Cardiac septum (tissue), 1 donor: ENCODE results near the gene HOXC9. TPM values are rescaled to one million over a fixed set of nuclear protein-coding genes. Genes with fewer than 3 reads are reported as not detected.

Experiments used
- DNase-seq: peaks from one replicate; pipeline ENCODE4 v3.0.0-alpha.2; 2020; ENCODE audit warnings: low spot score
- intact Hi-C: fragments of 100-400 bp; cut with DNase I; formaldehyde crosslinking; loops from one replicate; pipeline ENCODE4 v1.14.0; 2022
- total RNA-seq: library from RNA; stranded (reverse); fragmentation: NEBNext Ultra II Directional; extraction: Animal tissue kit (Norgen Biotek cat#: 25700); gene quantifications from one replicate; pipeline ENCODE4 v1.2.1, GENCODE V29; 2021
- donor health status: DM: no; HTN: no; CAD: no.

Gene HOXC9
- total RNA-seq, 1 donor from 2014 or later, result not detected

DNA sequence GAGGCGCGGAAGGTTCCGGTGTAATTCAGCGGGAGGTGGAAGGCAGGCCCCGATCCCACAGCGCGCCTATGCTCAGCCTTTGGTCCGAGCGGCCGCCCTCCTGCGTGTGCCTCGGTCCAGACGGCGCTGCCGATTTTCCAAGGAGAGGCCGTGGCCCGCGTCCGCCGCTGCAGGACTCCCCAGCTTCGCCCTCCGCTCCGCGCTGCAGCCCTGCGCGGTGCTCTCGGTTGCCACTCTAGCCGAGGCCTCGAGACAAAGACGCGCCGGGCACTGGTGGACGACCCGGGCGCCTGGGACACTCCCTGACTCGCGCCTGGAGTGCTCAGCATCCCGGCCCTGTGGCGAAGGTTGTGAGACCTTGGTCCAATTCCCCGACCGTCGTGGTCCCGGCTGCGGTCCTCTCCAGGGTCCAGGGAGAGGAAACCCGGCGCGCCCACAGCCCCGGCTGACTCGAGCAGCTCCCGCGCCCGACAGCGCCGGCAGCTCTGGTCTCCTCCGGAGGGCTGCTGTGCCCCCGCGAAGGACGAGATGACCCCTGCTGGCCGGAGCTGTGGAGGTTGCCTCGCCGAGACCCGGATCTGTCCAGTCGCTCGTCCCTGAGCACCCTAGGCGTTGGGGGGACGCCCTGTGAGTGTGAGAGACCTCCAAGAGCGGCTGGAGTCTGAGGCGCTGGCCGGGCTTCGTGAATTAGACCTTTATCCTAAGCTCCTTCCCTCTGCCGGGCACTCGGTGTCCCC is 38.8 kb upstream of the HOXC9 start:
- intact Hi-C loops, result no loop called here
- peak; percentile 69 for DNase-seq

DNA sequence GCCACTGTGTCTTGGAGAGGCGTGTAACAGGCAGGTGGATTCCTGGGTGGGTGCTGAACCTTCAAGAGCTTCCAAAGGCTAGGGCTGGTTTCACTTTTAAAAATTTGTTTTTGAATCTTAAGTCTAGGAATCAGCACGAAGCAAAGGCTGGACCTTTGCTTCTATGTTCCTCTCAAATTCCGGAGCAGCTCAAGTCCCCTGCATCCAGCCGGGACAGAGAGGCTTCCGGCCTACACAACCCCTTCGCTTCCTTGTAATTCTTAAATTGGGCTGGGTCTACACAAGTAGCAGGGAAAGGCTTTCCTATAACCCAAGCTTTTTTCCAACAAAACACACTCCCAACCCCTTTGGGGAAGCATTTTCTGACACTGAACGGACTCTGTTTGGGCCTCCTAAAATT is 37.0 kb upstream of the HOXC9 start:
- DNase-seq, result no peak
- intact Hi-C loops, result no loop called here

DNA sequence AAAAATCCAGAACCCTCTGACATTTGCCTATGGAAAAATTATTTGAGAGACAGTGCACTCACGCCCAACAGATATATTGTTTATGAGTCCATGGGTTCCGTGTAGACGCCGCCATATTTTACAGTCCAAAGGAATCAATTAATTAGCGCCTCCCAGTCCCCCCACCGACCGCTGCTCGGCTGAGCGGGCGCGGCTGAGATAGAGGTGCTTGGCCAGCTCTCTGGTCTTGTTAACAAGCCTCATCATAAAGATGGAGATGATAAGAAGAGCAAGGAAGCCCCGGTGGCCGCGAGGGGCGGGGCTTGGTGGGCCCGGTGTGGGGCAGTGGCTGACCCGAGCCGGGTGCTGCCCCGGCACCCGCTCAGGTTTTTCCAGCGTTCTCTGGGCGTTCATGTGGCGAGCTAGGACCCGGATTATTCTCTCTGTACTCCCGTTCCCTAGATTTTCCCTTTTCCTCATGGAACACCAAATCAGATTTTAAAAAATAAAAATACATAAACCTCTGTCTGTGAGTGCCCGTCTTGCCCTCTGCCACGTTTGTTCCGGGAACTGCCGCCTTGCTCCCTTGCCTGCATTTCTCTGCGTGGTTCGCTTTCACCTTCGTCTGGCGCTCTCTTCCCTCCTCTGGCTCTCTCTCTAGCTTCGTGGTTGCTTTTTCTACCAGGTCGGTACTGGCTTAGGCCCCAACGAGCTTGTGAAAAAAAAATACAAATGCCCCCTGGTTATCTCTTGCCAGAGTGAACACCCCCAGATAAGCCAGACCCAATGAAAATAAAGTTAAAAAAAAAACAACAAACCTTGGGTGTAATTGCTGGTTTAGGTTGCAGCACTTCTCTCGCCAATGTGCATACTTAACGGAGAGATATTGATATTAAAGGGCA is 36.3 kb upstream of the HOXC9 start:
- intact Hi-C loops, result no loop called here
- no peak for DNase-seq

DNA sequence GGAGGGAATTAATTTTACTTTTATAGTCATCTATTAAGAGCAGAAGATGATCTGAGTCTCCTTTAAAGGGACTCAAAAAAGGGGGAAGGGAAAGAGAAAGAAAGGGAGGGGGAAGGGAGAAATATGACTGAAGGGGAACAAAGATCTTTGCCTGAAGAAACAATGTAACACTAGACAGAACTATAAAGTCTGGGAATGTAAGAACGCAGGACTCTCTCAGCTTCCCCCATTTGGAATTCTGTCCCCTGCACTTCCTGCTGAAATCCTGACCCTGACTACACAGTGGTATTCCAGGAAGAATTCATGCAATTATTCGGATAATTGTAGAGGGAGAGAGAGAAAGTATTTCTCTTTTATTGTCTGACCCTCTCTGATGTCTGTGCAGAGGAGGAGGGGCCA is 35.6 kb upstream of the HOXC9 start:
- DNase-seq, result no peak
- intact Hi-C loops, result no loop called here

DNA sequence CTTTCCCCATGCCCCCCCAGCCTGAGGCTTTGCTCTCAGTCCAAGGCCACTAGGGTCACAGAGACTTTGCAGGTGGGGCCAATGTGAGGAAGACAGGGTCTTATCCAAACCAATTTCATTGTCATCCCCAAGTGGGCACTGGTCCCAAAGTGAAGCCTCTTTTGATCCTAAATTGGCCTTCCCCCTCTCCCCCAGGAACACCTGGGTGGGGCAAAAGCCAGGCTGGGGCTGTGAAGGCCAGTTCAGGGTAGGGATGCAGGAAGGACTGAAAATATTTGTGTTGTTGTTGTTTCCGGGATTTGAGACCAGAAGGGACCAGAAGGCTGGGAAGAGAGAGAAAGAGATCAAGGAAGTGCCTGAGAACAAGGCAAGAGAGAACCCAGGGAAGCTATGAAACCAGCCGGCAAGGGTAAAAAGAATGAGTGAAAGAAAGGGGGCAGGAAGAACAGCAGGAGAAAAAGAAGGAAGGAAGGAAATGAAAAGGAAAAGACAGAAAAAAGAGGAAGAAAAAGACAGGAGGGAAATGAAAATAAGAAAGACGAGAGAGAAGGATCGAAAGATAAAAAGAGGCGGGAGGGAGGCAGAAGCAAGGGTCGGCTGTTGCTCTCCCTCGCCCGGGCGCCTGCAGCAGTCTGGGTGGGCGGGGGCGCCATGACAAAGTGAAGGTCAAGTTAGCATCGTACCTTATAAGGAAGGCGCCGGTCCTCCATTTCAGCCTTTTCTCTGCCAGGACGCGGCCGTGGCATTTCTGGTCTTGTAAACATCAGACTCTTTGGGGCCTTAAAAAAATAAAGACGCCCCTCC is 34.5 kb upstream of the HOXC9 start:
- DNase-seq, result no peak
- intact Hi-C loops, result no loop called here

DNA sequence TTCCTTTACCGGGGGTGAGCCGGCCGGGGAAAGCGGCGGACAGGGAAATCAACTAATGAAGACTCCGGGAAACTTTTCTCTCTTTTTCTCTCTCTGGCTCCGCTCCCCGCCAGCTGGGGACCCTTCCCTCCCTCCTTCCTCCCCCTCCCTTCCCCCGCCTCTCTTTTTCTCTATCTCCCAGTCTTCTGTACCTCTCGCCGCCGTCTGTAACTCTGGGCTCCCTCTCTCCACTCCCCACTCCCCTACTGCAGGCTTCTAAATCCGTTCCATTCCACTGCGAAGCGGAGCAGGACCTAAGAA is 33.9 kb upstream of the HOXC9 start:
- DNase-seq, result no peak
- intact Hi-C loops, result no loop called here

DNA sequence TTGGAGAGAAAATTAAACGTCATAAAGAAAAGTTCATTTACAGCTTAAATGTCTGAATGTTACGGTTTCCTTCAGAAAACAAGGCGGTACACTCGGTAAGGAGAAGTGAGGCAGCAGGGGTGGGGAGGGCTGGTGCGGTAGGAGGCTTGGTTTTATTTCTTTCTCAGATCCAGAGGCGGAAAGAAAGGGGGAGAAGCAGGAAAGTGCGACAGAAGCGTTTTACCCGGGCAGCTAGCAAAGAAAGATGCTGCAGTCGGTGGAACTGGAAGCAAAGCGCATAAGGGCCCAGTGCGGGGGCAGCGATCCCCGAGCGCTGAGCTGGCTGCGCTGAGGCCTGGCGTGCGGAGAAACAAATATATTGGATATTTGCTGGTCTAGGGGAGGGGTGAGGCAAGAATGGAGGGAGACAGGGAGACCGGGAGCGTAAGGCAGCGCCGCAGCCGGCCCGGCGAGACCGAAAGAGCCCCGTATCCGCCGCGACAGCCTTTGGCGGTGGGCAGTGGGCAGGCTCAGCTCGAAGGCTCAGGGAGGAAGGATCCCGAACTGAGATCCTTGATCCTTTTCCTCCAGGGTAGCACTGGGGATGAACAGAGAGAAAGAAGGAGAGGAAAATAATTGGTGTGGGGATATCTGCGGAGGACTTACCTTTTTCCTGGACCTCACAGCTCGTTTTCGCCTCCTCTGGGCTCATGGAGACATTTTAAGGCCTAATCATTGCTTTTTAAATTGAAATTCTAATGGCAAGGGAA is 33.4 kb upstream of the HOXC9 start:
- intact Hi-C loops, result no loop called here
- no peak for DNase-seq

DNA sequence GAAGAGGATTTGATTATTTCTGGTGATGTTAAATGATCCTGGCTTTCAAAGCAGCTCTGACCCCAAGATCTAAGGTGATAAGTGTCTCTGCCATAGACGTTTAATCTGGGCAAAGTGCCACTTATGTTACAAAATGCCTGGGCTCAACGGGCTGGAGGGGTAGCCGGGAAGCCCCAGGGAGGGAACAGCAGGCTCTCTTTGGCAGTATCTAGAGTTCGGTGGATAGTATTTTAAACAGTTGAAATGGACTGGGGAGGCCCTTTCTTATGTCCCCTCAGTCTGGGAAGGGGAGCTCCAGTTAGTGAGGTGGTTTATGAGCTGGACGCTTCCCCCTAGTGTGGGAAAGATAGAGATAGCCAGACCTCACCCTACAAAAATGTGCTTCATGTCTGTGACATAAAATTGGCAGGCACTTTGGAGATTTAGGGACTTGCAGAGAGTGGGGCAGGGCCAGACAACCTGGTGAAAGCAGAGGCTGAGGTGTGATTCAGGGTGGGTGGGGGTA is 32.5 kb upstream of the HOXC9 start:
- intact Hi-C loops, result no loop called here
- no peak for DNase-seq

DNA sequence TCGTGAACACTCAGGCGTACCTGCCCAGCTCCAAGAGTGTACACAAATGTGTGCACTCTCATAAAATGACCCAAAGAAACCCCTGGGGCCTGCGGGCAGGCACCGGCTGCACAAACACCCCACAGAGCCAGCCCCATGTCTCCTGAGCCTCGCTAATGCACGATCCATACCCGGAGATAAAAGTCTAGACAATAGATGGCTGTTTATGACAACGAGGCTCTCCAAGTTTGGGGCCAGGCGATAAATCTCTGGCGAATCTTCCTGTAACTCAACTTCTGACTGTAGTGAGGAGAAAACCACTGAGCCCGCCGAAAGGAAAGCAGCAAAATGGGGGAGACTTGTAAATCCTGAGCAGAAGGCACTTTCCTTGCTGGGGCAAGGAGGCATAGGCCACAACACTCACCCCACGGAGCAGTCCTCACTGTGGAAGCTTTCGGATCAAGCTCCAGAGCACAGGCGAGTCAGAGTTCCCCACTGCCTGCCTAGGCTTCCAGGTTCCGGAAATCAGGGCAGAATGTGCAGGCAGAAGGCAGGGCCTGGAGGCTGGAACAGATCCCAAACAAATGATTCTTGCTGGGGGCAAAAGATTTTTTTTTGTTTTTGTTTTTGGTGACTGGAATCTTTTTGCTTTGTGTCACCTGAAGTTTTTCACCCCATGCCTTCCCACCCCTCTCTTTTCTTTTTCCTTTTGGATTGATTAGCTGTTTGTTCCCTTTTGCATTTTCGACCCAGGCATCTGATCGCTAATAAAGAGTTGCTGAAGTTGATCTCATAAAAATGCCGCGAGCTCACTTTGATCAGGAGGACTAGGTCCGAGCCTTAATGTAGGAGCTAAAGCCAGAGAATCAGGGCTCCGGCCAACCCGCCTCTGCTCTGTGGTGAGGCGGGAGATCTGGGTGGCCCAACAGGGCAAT is 31.5 kb upstream of the HOXC9 start:
- intact Hi-C loops, result no loop called here
- no peak for DNase-seq

DNA sequence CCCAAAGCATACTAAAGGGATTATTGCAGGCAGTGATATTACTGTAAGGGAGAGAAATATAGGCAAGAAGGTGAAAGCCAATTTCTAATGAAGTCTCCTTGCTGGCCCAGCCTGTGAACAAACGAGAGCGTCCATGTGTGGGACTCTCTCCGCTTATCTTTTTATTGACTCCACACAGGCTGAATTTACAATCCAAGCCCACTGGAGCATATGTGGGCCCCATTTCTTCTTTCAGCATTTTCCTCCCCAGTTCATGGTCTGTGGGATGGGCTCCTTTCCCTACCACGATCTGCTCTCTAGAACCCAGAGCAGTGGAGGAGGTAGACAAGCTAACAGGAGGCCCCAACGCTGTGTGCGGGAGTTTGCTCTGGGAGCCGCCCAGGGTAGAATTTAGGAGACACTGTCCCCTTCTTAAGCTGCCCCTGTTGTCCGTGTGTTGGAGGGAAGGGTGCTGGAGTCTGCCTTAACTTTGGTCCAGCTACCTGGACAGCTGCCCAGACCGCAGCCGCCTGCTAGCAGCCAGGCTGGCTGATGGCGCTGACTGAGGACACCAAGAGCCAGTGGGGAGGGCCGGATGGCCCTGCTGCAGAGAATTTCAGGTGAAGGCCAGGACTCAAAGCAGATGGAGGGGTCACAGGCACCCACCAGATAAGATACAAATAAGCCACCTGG is 30.2 kb upstream of the HOXC9 start:
- intact Hi-C loops, result no loop called here
- DNase-seq, result no peak

DNA sequence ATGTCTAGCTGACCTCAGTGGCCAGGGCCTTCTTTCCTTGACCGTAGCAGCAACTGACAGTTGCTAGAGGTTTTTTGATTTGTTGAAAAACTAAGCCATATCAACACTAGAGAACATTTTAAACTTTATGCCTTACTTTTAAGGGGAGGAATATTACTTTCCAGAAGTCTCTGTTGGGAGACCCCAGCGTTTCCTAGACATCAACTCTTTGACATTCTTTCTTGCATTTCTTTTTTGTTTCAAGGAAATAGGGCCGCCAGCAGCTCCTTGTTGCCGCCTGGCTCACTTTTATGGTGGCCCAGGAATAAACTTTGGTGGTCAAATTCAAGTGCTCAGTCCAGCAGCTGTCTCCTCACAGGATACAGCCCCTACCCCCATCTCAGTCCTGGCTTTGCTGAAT is 29.5 kb upstream of the HOXC9 start:
- intact Hi-C loops, result no loop called here
- no peak for DNase-seq

DNA sequence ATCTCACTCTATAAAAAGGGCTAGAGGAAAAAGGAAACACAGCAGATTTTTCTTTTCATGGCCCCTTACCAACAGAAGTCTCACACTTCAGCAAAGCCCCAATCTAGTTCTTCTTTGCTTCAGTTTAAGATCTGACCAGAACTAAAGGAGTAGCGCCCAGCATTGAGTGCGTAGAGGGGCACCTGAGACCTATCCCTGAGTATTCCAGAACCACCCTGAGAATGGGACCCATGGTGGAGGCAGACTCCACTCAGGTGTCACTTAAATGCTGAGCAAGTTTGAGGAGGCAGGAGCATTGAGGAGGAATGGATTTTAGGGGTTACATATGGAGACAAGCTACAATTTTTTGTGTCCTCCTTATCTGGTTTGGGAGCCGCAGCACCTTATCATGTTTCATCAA is 28.8 kb upstream of the HOXC9 start:
- intact Hi-C loops, result no loop called here
- no peak for DNase-seq

DNA sequence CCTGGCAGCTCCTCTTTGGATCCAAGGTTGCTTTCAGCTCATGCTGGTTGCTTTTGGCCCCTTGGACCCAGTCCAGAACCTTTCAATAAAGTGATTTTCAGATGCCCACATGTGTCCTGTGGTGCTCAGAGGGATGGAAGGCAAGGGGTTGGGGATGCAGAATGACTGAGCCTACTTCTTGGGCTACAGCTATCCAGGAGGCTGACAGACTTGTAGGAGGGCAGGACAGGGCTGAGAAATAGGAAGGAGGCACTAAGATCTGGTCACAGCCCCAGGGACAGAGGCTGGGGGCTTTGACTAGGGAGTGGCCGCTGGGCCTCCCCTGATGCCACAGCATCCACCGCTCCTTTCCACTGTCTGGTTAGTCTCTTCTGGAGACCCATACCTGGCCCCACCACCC is 28.3 kb upstream of the HOXC9 start:
- DNase-seq, result no peak
- intact Hi-C loops, result no loop called here

DNA sequence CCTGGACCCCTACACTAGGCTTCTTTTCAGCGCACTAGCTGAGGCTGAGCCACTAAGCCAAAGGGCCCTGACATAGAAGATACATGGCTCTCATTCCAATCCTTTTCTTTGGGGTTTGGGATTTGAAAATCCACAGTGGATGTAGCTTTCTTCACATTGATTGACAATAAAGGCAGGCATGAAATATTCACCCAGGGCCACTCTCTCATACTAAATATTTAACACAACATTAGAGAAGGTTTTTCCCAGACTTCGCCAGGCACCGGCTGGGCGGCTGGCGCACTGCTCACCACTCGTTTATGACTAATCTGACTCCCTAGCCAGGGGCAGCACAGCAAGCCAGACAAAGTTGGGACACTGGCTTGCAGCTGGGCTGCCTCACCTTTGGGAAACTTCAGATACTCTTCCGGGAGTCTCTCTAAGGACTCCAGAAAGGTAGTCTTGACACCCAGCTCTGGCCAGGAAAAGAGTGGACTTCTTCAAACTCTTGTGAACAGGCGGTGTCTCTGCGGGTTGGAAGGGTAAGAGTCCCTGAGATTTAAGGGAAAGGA is 27.7 kb upstream of the HOXC9 start:
- no peak for DNase-seq
- intact Hi-C loops, result no loop called here

DNA sequence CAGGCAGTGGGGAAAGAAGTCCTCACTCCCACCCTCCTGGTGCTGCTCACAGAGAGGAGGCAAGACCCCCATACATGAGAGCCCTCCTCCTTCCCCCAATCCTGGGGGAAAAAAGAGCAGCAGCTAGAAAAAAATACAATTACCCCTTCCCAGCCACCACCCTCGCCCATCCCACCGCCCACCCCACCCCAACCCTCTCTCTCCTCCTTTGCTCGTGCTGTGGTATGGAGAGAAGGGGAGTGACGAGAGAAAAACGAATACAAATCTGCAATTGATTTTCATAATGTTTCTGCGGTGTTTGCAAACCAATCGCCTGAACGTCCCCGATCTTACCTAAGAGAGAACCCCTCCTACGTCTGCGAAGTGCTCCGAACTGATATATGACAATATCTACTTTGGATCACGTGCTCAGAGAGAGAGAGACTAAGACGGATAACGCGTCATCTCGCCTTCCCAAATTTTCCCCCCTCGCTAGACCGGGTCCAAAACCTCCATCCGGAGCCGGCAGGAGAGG is 27.2 kb upstream of the HOXC9 start, which contains the start of gene HOXC11:
HOXC11 (plus strand) TSS at position 405 of the 514 bp plus-strand sequence. CDS start 116 bp downstream, outside the sequence.
- intact Hi-C loops, result no loop called here
- DNase-seq, result no peak

DNA sequence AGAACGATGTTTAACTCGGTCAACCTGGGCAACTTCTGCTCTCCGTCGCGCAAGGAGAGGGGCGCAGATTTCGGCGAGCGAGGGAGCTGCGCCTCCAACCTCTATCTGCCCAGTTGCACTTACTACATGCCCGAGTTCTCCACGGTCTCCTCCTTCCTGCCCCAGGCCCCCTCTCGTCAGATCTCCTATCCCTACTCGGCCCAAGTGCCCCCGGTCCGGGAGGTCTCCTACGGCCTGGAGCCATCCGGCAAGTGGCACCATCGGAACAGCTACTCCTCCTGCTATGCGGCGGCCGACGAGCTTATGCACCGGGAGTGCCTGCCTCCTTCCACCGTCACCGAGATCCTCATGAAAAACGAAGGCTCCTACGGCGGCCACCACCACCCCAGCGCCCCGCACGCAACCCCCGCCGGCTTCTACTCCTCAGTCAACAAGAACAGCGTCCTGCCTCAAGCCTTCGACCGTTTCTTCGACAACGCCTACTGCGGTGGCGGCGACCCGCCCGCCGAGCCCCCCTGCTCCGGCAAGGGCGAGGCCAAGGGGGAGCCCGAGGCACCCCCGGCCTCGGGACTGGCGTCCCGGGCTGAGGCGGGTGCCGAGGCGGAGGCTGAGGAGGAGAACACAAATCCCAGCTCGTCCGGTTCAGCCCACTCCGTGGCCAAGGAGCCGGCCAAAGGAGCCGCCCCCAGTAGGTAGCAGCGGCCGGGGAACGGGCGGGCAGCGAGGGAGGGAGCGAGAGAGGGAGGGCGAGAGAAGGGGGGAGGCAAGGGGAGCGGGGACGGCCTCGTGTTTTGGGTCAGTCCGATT is 26.5 kb upstream of the HOXC9 start:
- DNase-seq, result no peak
- intact Hi-C loops, result no loop called here
